Measurements from ENCODE around the gene FASLG.
"Not testable (repeated sequence)": the region's sequence is repeated elsewhere in the genome, so short reads cannot be mapped to it uniquely, and the experiment has no call there.

The FASLG gene

GRCh38 chr1:172658871-172659453 is at the start of gene FASLG:
Gene FASLG, plus strand, starts transcription at chr1:172659103. Its CDS starts 99 bp downstream, at chr1:172659202.
- peak; percentile 45 to 74 for DNase-seq (ENCODE audit: extremely low read depth in 1 of 2, low read depth in 1 of 2)

- no peak for DNase-seq (ENCODE audit: extremely low read depth in 1 of 2, low read depth in 1 of 2)
Measured at GRCh38 chr1:172609528-172609927, 49.4 kb upstream of the FASLG start.

- DNase-seq (ENCODE audit: extremely low read depth in 1 of 2, low read depth in 1 of 2) = no peak
Measured at GRCh38 chr1:172612478-172612877, 46.4 kb upstream of the FASLG start.

- DNase-seq (ENCODE audit: extremely low read depth in 1 of 2, low read depth in 1 of 2) = no peak
Measured at GRCh38 chr1:172613294-172613693, 45.6 kb upstream of the FASLG start.

GRCh38 chr1:172616195-172616594 is 42.7 kb upstream of the FASLG start:
- DNase-seq (ENCODE audit: extremely low read depth in 1 of 2, low read depth in 1 of 2) = no peak

GRCh38 chr1:172616636-172617035 is 42.3 kb upstream of the FASLG start:
- DNase-seq (ENCODE audit: extremely low read depth in 1 of 2, low read depth in 1 of 2) = no peak

- not testable (repeated sequence) for DNase-seq (ENCODE audit: extremely low read depth in 1 of 2, low read depth in 1 of 2)
Measured at GRCh38 chr1:172620603-172621002, 38.3 kb upstream of the FASLG start.

GRCh38 chr1:172622541-172622940 is 36.4 kb upstream of the FASLG start:
- DNase-seq (ENCODE audit: extremely low read depth in 1 of 2, low read depth in 1 of 2) = no peak

- no peak for DNase-seq (ENCODE audit: extremely low read depth in 1 of 2, low read depth in 1 of 2)
Measured at GRCh38 chr1:172623748-172624147, 35.2 kb upstream of the FASLG start.

GRCh38 chr1:172626845-172627244 is 32.1 kb upstream of the FASLG start:
- no peak for DNase-seq (ENCODE audit: extremely low read depth in 1 of 2, low read depth in 1 of 2)

GRCh38 chr1:172627702-172628101 is 31.2 kb upstream of the FASLG start:
- DNase-seq (ENCODE audit: extremely low read depth in 1 of 2, low read depth in 1 of 2) = no peak

GRCh38 chr1:172628401-172628800 is 30.5 kb upstream of the FASLG start:
- DNase-seq (ENCODE audit: extremely low read depth in 1 of 2, low read depth in 1 of 2) = no peak

GRCh38 chr1:172629170-172629569 is 29.7 kb upstream of the FASLG start:
- DNase-seq (ENCODE audit: extremely low read depth in 1 of 2, low read depth in 1 of 2) = no peak

- DNase-seq (ENCODE audit: extremely low read depth in 1 of 2, low read depth in 1 of 2) = no peak
Measured at GRCh38 chr1:172629638-172630037, 29.3 kb upstream of the FASLG start.

GRCh38 chr1:172630056-172630818 is 28.7 kb upstream of the FASLG start:
- DNase-seq (ENCODE audit: extremely low read depth in 1 of 2, low read depth in 1 of 2) = no peak

- no peak for DNase-seq (ENCODE audit: extremely low read depth in 1 of 2, low read depth in 1 of 2)
Measured at GRCh38 chr1:172630868-172631267, 28.0 kb upstream of the FASLG start.

- DNase-seq (ENCODE audit: extremely low read depth in 1 of 2, low read depth in 1 of 2) = peak in 1 of 2 donors; percentile 42
Measured at GRCh38 chr1:172637522-172637921, 21.4 kb upstream of the FASLG start.

GRCh38 chr1:172638249-172638648 is 20.7 kb upstream of the FASLG start:
- no peak for DNase-seq (ENCODE audit: extremely low read depth in 1 of 2, low read depth in 1 of 2)

GRCh38 chr1:172638885-172639831 is 19.7 kb upstream of the FASLG start:
- DNase-seq (ENCODE audit: extremely low read depth in 1 of 2, low read depth in 1 of 2) = peak; percentile 62 to 83

- DNase-seq (ENCODE audit: extremely low read depth in 1 of 2, low read depth in 1 of 2) = no peak
Measured at GRCh38 chr1:172640111-172640510, 18.8 kb upstream of the FASLG start.

- DNase-seq (ENCODE audit: extremely low read depth in 1 of 2, low read depth in 1 of 2) = no peak
Measured at GRCh38 chr1:172641492-172641891, 17.4 kb upstream of the FASLG start.
